ENCODE measurements around the gene PCDHGC5.

Gene PCDHGC5

DNA sequence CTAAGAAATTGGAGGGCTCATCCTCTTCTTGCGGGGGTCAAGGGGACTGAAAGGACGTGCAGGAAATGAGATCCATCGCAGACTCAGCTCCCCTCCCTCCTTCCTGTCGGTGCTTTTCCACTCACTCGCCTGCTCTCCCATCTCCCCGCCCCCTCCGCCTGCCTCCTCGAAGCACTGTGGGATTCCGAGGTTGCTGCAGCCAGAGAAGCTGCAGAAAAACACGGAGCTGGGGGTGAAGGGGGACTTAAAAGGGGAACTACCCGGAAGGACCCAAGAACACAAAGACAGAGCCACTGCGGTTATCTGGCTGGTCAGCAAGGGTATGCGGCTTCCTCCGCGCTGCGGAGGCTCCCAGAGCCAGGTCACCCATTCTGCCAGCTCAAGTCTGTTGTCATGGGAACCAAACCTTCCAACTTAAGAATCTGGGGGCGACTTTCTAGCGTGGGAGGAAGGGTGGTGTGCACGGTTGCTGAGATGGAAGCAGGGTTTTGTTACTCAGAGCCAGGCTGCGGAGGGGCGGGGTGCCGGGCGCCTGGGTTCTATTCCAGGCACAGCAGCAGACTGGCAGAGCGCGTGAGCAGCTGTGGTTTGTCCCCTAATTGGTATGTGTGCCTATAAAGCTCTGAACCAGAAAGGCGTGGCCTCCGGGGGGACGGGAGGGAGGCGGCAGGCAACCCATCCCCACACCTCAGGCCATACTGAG, 24.9 kb downstream of the PCDHGC5 start:
- DNase-seq = peak; percentile 88

DNA sequence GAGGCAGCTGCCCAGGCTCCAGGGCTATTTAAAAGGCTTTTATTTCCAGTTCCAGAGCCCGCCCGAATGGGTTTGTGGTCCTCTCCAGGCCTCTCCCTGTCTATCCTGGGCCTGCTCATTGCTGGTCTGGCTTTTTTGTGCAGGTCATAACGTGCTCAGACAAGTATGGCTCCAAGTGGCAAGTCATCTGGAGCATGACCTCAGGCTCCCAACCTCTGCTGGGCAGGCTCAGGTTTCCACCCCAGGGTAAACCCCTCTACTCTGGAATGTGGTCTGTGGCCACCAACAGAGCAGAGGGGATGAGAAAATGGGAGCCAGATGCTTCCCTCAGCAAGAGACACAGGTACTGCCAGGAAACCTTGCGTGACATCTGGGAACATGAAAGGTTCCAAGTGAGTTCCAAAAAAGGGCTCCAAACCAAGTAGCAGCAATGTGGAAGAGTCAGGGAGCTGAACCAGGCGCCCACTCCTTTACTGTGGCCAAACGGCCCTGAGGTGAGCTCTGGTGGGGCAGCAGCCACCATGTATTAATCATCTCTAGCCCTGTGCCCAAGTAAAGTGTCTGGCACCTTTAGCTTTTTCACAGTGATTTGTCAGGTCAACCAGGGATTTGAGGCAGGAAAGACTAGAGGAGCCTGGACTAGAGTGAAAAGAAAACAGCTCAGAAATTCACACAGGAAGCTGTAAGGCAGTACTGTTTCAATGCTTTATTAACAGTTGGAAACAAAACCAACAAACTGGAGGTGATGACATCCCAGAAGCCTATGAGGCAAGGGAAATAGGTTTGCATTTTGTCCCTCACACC, 25.7 kb downstream of the PCDHGC5 start:
- DNase-seq = peak; percentile 88

GRCh38 chr5:141515141-141515540, 26.3 kb downstream of the PCDHGC5 start:
- no peak for DNase-seq

DNA sequence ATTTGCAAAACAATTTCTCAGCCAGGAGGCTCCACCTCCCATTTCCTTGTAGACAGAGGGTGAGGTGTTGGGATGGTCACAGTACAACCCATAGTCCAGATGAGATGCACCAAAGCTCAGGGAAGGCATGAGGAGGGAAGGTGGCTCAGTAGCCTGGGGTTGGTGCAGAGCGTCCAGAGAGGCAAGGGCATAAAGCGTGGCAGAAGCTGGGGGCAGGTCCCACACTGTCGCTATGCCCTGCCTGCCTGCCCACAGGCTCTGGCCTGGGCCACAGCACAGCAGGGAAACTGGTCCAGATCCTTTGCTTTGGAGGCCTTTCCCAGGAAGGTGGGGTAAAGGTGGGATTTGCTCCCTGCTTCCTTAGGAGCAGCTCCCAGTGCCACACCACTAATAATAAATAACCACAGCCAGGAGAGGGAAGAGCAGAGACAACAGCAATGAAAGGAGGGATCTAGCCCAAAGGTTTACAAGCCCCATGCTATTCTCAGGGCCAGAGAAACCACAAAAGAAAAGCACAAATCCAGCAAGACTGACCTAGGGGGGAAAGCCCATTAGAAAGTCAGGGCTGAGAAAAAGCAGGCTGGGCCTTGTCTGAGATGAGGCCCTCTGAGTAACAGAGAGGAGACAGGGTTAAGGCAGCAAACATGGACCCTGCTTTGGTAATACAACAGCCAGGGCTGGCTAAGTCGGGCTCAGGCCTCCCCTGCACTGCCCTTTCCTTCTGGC, 27.2 kb downstream of the PCDHGC5 start:
- no peak for DNase-seq

DNA sequence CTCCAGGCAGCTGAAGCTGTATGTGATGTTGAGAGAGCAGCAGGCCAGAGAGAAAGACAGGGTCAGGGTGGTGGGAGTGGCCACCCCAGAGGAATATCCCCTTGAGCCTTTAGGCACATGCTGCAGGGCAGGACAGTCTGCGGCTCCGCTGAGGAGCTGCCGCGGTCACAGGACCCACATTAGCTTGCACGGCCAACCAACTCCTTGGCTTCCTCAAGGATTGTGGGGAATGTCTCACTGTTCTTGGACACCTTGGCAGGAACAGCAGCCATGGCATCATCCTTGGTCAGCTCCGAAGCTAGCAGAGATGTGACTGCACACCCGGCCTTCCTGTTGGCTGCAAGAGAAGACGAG, 27.8 kb downstream of the PCDHGC5 start:
- DNase-seq = no peak

DNA sequence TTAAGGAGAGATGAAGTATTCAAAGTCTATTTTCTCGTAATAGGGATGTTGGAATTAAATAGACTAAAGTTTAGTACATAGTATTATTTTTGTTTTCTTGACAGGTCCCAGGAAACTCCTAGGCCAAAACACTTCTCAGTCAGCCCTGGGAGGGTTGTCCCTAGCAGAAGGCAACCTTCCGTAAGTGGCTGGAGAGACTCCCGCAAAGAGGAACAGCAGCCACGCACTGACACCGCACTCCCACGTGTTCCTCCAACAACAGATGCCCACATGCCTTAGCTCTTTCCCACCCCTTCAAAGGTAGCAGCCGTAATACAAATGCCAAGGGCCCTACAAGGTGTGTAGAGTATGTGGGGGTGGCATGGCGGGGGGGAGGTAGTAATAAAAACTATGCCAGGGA, 28.4 kb downstream of the PCDHGC5 start:
- DNase-seq = no peak

DNA sequence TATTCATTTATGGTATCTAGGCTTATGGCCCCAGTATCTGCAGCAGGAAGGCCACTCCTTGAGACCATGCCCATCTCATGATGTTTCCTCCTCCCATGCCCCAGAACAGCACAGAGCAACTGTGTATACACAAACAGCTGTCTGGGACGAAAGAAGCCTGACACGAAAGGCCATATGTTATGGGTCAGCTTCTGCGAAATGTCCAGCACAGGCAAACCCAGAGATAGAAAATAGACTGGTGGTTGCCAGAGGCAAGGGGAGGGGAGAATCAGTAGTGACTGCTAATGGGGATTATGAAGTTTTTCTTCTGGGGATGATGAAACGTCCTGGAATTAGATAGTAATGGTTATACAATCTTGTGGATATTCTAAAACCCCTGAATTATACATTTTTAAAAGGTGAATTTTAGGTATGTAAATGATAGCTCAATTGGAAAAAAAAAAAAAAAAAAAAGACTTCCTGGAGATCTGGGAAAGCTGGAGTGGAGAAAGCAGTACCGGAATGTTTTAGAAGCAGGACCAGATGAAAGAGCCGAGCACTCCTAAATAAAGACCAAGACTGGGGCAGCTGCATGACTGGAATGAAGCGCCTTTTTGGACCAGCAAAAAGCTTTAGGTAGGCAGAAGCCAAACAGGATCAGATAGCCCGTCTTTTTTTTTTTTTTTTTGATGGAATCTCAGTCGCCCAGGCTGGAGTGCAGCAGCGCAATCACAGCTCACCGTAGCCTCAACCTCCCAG, 29.2 kb downstream of the PCDHGC5 start:
- no peak for DNase-seq

DNA sequence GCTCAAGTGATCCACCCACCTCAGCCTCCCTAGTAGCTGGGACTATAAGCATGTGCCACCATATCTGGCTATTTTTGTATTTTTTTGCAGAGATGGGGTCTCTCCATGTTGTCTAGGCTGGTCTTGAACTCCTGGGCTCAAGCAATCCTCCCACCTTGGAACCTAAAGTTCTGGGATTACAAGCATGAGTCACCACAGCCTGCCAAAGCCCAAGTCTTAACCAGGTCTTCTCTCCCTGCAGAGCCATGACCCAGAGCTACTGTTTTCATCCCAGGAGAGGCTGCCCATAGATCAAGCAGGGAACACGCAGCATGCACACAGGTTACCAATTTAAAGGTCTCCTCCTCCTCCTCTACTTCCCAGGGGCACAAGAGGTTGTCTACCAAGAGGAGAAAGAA, 29.7 kb downstream of the PCDHGC5 start:
- DNase-seq = no peak

GRCh38 chr5:141519605-141520565, 31.0 kb downstream of the PCDHGC5 start:
- DNase-seq = no peak

GRCh38 chr5:141521244-141521781, 32.4 kb downstream of the PCDHGC5 start:
- no peak for DNase-seq

GRCh38 chr5:141522301-141522700, 33.4 kb downstream of the PCDHGC5 start:
- no peak for DNase-seq

DNA sequence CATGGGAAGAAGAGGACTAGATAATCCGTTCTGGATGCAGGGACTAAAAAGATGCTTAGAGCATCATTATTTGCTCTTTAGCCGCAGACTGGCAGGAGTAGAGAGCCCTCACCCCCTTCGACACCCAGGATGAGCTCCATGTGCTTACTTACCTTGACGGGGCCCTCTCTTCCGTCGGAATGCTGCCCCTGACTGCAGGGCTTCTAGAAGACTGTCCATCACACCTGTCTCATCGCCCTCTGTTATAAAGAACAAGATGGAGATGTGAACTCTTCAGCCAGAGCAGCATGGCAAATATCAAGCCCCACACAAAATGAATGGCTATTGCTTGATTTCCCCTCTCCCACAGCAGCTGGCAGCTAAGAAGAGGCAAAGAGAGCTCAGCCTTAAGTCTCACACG, 35.1 kb downstream of the PCDHGC5 start:
- DNase-seq = no peak

GRCh38 chr5:141524604-141525597, 36.0 kb downstream of the PCDHGC5 start:
- peak; percentile 85 for DNase-seq

DNA sequence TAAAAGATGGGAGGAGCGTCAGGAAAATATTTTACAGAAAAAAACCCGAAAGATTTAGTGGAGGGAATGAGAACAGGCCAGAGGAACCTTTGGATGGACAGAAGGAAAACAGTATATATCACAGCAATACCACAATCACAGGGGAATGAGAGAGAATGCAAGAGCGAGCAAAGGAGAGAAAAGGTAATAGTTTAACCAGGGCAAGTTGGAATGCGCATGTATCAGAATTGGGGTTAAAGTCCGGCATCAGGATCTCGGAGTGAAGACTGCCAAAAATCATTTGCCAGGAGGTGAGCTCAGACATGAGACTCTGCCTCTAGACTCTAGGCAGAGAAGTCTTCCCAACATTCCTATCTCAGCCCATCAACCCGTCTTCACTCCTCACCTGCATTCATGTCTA, 36.8 kb downstream of the PCDHGC5 start:
- no peak for DNase-seq

DNA sequence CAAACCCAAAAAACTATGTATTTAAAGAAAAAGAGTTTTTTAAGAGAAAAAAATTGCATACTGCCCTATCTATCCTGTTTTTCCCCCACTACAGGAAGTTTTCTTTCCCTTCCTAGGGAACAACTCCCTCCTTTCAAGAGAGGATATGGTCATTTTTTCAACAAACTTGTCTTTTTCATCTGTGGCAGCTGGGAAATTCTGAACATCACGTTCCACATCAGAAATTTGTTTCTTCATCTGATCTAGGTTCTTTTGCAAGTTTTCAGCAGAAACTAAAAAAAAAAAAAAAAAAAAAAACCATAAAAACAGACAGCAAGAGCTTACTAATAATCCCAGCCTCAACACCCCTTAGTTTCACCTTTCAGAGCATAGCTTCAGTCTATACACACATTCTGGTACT, 38.5 kb downstream of the PCDHGC5 start:
- no peak for DNase-seq

- DNase-seq = no peak
Observed at GRCh38 chr5:141528291-141528984, 39.6 kb downstream of the PCDHGC5 start.

DNA sequence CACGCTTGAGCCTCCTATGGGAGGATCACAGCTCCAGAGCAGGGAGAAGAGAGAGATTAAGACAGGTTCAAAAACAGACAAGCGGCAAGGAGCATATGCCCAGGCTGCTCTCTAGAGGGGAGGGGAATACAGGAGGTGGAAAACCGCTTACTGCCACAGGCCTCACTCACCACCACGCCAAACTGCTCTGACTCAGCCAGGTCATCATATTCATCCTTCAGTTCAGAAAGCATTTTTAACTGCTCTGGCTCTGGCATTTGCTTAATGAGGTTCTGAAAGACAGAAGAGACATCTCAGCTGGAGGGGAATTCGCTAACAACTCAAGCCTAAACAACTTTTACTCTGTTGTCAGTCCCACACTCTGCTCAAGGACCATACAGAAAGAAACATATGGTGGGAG, 40.1 kb downstream of the PCDHGC5 start:
- no peak for DNase-seq

GRCh38 chr5:141529873-141530272, 41.0 kb downstream of the PCDHGC5 start:
- DNase-seq = no peak

DNA sequence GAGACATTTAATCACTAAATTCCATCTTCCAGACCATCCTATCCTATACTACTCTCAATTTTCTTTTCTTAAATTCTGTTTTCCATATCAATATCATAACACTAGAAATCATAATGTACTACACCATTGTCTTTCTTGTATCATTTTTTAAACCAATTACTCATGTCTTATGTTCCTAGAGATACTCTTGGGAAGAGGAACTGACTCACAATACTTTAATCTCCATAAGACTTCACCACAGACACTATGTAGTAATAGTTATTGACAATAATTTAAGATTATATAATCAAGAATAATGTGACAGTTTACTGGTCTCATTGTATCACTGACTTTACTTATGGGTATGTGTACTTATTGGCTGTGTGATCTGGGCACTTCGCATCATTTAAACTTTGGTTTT, 43.8 kb downstream of the PCDHGC5 start:
- DNase-seq = no peak

- no peak for DNase-seq
Observed at GRCh38 chr5:141533897-141534296, 45.0 kb downstream of the PCDHGC5 start.
